Mammary epithelial cell (primary cell): ENCODE data around the gene TBC1D22A.

Experiments
- EZH2 ChIP-seq: IDR thresholded peaks from 2 replicates; pipeline ENCODE4 v1.6.1; 2012; ENCODE audit warnings: low read length, inconsistent platforms, borderline replicate concordance
- TF ChIP-seq, protein P1 (sequence below), 2 donors: IDR thresholded peaks in 1 of 2; conservative IDR thresholded peaks in 1 of 2; 2 replicates each; pipeline ENCODE4 v1.5.1; 2011 to 2012; ENCODE audit warnings: inconsistent platforms in 2 of 2, low read length in 2 of 2, mild to moderate bottlenecking in 2 of 2, control low read depth in 1 of 2, low read depth in 1 of 2; ENCODE audit not compliant: insufficient read depth in 1 of 2; ENCODE audit errors: extremely low read depth in 1 of 2

DNA sequence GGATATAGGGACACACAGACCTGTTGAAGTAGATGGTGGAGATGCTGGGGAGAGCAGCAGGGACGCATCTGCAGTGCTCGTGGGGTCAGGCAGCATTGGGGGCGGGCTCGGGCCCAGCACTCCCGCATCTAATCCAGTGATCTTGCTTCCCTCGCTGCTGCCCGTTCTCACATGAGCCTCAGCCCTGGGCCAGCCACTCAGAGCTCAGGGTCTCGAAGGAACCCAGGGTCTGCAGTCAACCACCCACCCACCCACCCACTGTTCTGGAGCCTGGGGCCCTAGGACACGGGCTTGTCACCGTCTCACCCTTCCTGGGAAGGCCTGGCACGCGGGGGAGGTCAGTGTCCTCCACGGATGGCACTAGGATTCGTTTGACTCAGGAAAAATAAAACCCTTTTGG is 406.0 kb downstream of the TBC1D22A start:
- no peak for TF ChIP-seq EZH2
- TF ChIP-seq, protein P1, sequence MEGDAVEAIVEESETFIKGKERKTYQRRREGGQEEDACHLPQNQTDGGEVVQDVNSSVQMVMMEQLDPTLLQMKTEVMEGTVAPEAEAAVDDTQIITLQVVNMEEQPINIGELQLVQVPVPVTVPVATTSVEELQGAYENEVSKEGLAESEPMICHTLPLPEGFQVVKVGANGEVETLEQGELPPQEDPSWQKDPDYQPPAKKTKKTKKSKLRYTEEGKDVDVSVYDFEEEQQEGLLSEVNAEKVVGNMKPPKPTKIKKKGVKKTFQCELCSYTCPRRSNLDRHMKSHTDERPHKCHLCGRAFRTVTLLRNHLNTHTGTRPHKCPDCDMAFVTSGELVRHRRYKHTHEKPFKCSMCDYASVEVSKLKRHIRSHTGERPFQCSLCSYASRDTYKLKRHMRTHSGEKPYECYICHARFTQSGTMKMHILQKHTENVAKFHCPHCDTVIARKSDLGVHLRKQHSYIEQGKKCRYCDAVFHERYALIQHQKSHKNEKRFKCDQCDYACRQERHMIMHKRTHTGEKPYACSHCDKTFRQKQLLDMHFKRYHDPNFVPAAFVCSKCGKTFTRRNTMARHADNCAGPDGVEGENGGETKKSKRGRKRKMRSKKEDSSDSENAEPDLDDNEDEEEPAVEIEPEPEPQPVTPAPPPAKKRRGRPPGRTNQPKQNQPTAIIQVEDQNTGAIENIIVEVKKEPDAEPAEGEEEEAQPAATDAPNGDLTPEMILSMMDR (conservative IDR thresholded peaks at IDR 0.05 in 1 of 2, IDR thresholded peaks at IDR 0.05 in 1 of 2; ENCODE audit: extremely low read depth in 1 of 2, insufficient read depth in 1 of 2, low read depth in 1 of 2, low read length in 2 of 2): no peak
